Activated CD4-positive, alpha-beta memory T cell treated with anti-CD3 and anti-CD28 coated beads, Interleukin-2, amount 10 ng/mL, durations not matched to agents 7 days and 5 days (primary cell): ENCODE data around the gene HRH2. TPM values are rescaled to one million over a fixed set of nuclear protein-coding genes. Genes with fewer than 3 reads are reported as not detected.
"Not testable (repeated sequence)": the region's sequence is repeated elsewhere in the genome, so short reads cannot be mapped to it uniquely, and the experiment has no call there.

Experiments used
- CTCF ChIA-PET: fragments of 350-600 bp; sonication (Branson Sonifier 250); formaldehyde crosslinking; loops from one replicate; lab custom pipeline; 2021; ENCODE audit warnings: antibody characterized with exemption, inconsistent platforms; lab: Charles Lee
- POLR2A ChIA-PET: fragments of 350-600 bp; sonication (Branson Sonifier 250); formaldehyde crosslinking; loops from one replicate; lab custom pipeline; 2021; ENCODE audit warnings: antibody characterized with exemption; lab: Charles Lee
- DNase-seq: peaks from one replicate; pipeline ENCODE4 v3.0.0-alpha.2; 2020
- H3K27ac Mint-ChIP-seq: one replicate; pipeline ENCODE4 v1.8.0; 2021; ENCODE audit warnings: mild to moderate bottlenecking, mixed read lengths
- H3K27me3 Mint-ChIP-seq: one replicate; pipeline ENCODE4 v1.8.0; 2021; ENCODE audit warnings: mixed read lengths
- H3K36me3 Mint-ChIP-seq: one replicate; pipeline ENCODE4 v1.8.0; 2021; ENCODE audit warnings: low read depth, mixed read lengths
- H3K4me1 Mint-ChIP-seq: one replicate; pipeline ENCODE4 v1.8.0; 2021; ENCODE audit warnings: mixed read lengths
- H3K4me3 Mint-ChIP-seq: one replicate; pipeline ENCODE4 v1.8.0; 2021; ENCODE audit warnings: mild to moderate bottlenecking, mixed read lengths
- H3K9me3 Mint-ChIP-seq: one replicate; pipeline ENCODE4 v1.8.0; 2021; ENCODE audit warnings: mixed read lengths
- total RNA-seq, 2 experiments: library from RNA; stranded (reverse); gene quantifications; one replicate each; pipeline ENCODE4 v1.2.3, GENCODE V29; 2021

HRH2 gene
- total RNA-seq, 2 experiments from 2014 or later = 13.4 to 13.7 TPM

GRCh38 chr5:175714479-175715085 lies 56.7 kb downstream of the HRH2 start:
- ChIA-PET POLR2A (no interaction called here), CTCF (interaction anchor here (1.0 to 1.3 kb wide), 4 partner anchors 14 to 180 kb away, joined by 3 to 5 read pairs (median 4); no protein-coding TSS in a partner anchor)
- Mint-ChIP-seq H3K27me3 (peaks cover 2% of the 10 kb centered on the region), H3K36me3 (peaks cover 10% of the 10 kb centered on the region), H3K4me1 (no peaks in the 10 kb centered on the region), H3K27ac (no peak overlapping the region), H3K4me3 (no peak overlapping the region), H3K9me3 (peaks cover 16% of the 10 kb centered on the region)
- DNase-seq = no peak

DNA sequence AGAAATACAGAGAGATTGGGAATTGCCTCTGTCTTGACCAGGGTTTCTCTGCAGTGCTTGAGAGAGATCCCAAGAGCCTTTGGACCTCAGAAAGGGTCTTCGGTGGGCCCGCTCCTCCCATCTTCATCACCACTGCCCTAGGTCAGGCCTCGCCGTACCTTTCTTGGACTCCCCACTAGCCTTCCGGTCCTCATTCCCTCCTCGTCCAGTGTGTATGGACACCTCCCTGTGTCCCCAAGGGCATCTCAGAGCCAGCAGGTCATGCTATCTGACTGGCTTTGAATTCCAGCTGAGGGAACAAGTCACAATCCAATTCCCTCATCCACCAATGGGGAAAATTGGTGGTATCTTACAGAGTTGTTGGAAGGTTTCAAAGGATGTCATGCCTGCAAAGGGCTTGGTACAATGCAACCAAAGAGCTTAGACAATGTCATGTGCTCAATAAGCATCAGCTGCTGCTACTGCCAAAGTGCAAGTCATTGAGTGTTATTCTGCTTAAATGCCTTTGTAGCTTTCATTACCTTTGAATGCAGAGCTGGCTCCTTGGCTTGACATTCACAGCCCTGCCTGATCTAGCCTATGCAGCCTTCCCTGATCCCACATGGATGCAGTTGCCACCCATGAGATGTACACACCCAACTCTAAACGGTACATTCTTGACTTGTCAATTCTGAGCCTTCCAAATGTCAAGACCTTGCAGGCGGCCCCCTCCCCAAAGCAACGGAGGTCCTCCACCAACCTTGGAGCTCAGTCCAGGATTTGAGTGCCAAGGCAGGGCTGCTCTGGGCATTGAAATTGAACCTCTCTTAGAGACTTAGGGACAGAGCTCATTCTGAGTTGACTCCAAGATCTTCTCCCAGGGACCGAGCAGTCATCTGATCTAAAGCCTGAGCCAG lies 58.0 kb downstream of the HRH2 start:
- no peaks in the 10 kb centered on the region for H3K4me1 Mint-ChIP-seq
- no peak overlapping the region for H3K4me3 Mint-ChIP-seq
- CTCF ChIA-PET = interaction anchor here (0.9 to 1.0 kb wide), 2 partner anchors 14 to 182 kb away, joined by 3 to 5 read pairs; no protein-coding TSS in a partner anchor
- peaks cover 2% of the 10 kb centered on the region for H3K27me3 Mint-ChIP-seq
- H3K27ac Mint-ChIP-seq = no peak overlapping the region
- peaks cover 5% of the 10 kb centered on the region for H3K36me3 Mint-ChIP-seq
- DNase-seq = no peak
- H3K9me3 Mint-ChIP-seq = peaks cover 16% of the 10 kb centered on the region
- POLR2A ChIA-PET = no interaction called here

DNA sequence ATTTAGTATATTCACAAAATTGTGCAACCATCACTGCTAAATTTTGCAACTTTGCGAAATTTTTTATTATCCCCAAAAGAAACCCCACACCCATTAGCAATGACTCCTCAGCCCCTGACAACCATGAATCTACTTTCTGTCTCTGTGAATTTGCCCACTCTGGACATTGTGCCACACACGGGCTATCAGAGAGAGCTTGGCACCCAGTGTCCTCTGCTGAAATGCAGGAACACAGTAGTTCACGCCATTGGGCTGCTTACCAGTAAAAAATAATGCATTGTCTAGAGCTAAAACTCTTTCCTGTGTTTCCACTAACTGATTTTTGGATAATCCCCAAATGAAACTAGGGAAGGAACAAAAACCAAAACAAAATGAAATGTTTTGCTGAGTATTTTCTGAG lies 60.0 kb downstream of the HRH2 start:
- Mint-ChIP-seq H3K27ac (no peak overlapping the region), H3K9me3 (peaks cover 16% of the 10 kb centered on the region)
- POLR2A ChIA-PET = no interaction called here

GRCh38 chr5:175718401-175719108 lies 60.7 kb downstream of the HRH2 start:
- H3K4me1 Mint-ChIP-seq = no peaks in the 10 kb centered on the region
- peak; percentile 67 for DNase-seq

More for the DNA sequence above, 60.0 kb downstream of the HRH2 start:
- Mint-ChIP-seq H3K27me3 (peaks cover 2% of the 10 kb centered on the region), H3K4me1 (no peaks in the 10 kb centered on the region), H3K36me3 (peaks cover 5% of the 10 kb centered on the region), H3K4me3 (no peak overlapping the region)
- DNase-seq = no peak
- CTCF ChIA-PET = interaction anchor here (0.7 to 3.0 kb wide), 13 partner anchors 8 to 810 kb away, joined by 3 to 59 read pairs (median 5); no protein-coding TSS in a partner anchor

GRCh38 chr5:175719109-175719432 lies 61.2 kb downstream of the HRH2 start:
- H3K27ac Mint-ChIP-seq, H3K27me3 Mint-ChIP-seq, POLR2A ChIA-PET, DNase-seq, H3K36me3 Mint-ChIP-seq, H3K4me1 Mint-ChIP-seq, H3K4me3 Mint-ChIP-seq: not testable (repeated sequence)
- H3K9me3 Mint-ChIP-seq = peaks cover 16% of the 10 kb centered on the region
- CTCF ChIA-PET = interaction anchor here (0.6 to 3.0 kb wide), 17 partner anchors 9 to 303 kb away, joined by 3 to 59 read pairs (median 4); no protein-coding TSS in a partner anchor

More at GRCh38 chr5:175718401-175719108, 60.7 kb downstream of the HRH2 start:
- H3K9me3 Mint-ChIP-seq = peaks cover 16% of the 10 kb centered on the region
- H3K36me3 Mint-ChIP-seq = peaks cover 5% of the 10 kb centered on the region
- POLR2A ChIA-PET = interaction anchor here (0.7 kb wide), 1 partner anchor 17 kb away, joined by 3 read pairs; no protein-coding TSS in a partner anchor
- CTCF ChIA-PET = interaction anchor here (0.6 to 3.0 kb wide), 23 partner anchors 8 to 810 kb away, joined by 3 to 59 read pairs (median 4); no protein-coding TSS in a partner anchor
- no peak overlapping the region for H3K4me3 Mint-ChIP-seq
- H3K27me3 Mint-ChIP-seq = peaks cover 2% of the 10 kb centered on the region
- H3K27ac Mint-ChIP-seq = no peak overlapping the region

- POLR2A ChIA-PET = no interaction called here
- Mint-ChIP-seq H3K4me1 (peaks cover under 1% of the 10 kb centered on the region), H3K27me3 (peaks cover 3% of the 10 kb centered on the region)
Measured at GRCh38 chr5:175724314-175725275, 66.7 kb downstream of the HRH2 start.

DNA sequence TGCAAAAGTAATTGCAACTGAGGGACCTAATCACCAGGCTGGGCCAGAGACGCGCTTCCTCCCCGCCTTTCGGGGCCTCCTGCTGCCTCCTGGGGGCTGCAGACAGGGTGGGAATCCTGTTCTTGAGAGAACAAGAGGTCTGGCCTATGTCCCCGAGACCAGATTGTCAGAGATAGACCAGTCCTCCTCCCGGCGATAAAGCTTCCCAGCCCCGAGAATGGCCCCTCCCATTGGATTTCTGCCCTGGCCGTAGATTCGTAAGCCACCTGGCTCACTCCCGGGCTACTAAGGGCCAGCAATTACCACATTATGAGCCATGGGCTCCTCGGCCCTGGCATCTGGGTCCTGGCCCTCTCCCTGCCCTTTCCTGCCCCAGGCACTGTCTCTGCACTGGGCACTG lies 70.4 kb downstream of the HRH2 start:
- Mint-ChIP-seq H3K9me3 (no peaks in the 10 kb centered on the region), H3K27ac (no peak overlapping the region), H3K36me3 (no peaks in the 10 kb centered on the region), H3K4me3 (no peak overlapping the region), H3K4me1 (peaks cover 3% of the 10 kb centered on the region), H3K27me3 (peaks cover 10% of the 10 kb centered on the region)
- ChIA-PET CTCF (interaction anchor here (1.4 to 6.5 kb wide), 3 partner anchors 9 to 194 kb away, joined by 3 to 50 read pairs (median 29); no protein-coding TSS in a partner anchor), POLR2A (no interaction called here)
- no peak for DNase-seq

More at GRCh38 chr5:175724314-175725275, 66.7 kb downstream of the HRH2 start:
- Mint-ChIP-seq H3K9me3 (no peaks in the 10 kb centered on the region), H3K27ac (no peak overlapping the region), H3K36me3 (no peaks in the 10 kb centered on the region), H3K4me3 (no peak overlapping the region)
- no peak for DNase-seq
- CTCF ChIA-PET = interaction anchor here (0.7 to 1.1 kb wide), 2 partner anchors 191 to 224 kb away, joined by 3 to 5 read pairs; no protein-coding TSS in a partner anchor

- H3K4me1 Mint-ChIP-seq = peaks cover 3% of the 10 kb centered on the region
- no peak for DNase-seq
- H3K27me3 Mint-ChIP-seq = peaks cover 10% of the 10 kb centered on the region
- no peak overlapping the region for H3K27ac Mint-ChIP-seq
- H3K9me3 Mint-ChIP-seq = no peaks in the 10 kb centered on the region
- POLR2A ChIA-PET = interaction anchor here (0.9 kb wide), 1 partner anchor 195 kb away, joined by 3 read pairs; no protein-coding TSS in a partner anchor
- no peaks in the 10 kb centered on the region for H3K36me3 Mint-ChIP-seq
- H3K4me3 Mint-ChIP-seq = no peak overlapping the region
- CTCF ChIA-PET = interaction anchor here (0.6 to 6.5 kb wide), 31 partner anchors 9 to 1174 kb away, joined by 3 to 50 read pairs (median 4); no protein-coding TSS in a partner anchor
Measured at GRCh38 chr5:175728885-175729828, 71.3 kb downstream of the HRH2 start.

DNA sequence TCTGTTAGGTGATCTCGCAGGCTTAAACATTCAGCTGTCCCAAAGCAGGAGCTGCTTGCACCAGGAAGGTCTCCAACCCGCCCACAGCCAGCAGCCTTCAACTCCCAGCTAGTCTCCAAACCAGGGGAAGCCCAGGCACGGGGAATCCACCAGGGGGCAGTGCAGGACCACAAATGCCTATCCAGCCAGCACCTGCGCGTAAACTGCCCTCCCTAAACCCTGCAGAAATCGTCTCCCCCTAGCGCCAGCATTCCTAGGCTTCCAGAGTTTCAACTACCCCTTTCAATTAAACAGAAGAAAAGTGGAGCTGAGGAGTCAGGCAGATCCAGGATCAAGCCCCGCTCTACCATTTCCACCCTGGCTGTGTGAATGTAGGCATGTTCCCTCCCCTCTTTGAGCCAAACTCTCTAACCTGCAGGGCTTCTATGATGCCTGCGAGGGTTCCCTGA lies 72.0 kb downstream of the HRH2 start:
- Mint-ChIP-seq H3K9me3 (no peaks in the 10 kb centered on the region), H3K27me3 (peaks cover 10% of the 10 kb centered on the region), H3K36me3 (no peaks in the 10 kb centered on the region), H3K4me3 (no peak overlapping the region), H3K4me1 (peaks cover 3% of the 10 kb centered on the region), H3K27ac (no peak overlapping the region)
- DNase-seq = peak; percentile 91
- ChIA-PET POLR2A (interaction anchor here (0.9 kb wide), 1 partner anchor 196 kb away, joined by 3 read pairs; no protein-coding TSS in a partner anchor), CTCF (interaction anchor here (0.6 to 6.5 kb wide), 33 partner anchors 8 to 966 kb away, joined by 3 to 50 read pairs (median 4); partner anchors contain the start of gene CPLX2)

DNA sequence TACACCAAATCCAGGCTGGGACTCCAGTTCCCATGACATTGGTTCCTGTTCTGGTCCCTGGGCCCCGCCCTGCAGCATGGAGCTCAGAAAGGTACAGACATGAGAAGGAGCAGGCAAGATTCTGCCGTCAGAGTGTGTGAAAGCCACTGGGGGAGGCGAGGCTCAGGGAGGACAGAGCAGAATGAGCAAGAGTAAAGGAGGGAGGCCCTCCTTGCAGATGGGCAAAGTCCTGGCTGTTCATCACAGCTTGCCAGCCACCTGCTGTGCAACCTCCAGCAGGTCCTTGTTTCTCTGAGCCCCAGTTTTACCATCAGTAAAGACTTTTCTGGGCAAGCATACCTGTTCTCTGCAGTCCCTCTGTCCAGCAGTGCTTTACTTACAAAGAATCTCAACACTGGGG lies 73.3 kb downstream of the HRH2 start:
- Mint-ChIP-seq H3K27me3 (peaks cover 10% of the 10 kb centered on the region), H3K36me3 (no peaks in the 10 kb centered on the region), H3K4me3 (no peak overlapping the region), H3K9me3 (no peaks in the 10 kb centered on the region), H3K4me1 (peaks cover 3% of the 10 kb centered on the region), H3K27ac (no peak overlapping the region)
- DNase-seq = no peak
- ChIA-PET POLR2A (interaction anchor here (1.4 kb wide), 1 partner anchor 200 kb away, joined by 3 read pairs; no protein-coding TSS in a partner anchor), CTCF (interaction anchor here (0.5 to 6.5 kb wide), 4 partner anchors 12 to 196 kb away, joined by 3 to 50 read pairs (median 16); no protein-coding TSS in a partner anchor)
